A673 (cell line): ENCODE results near the gene TESK2. TPM values are rescaled to one million over a fixed set of nuclear protein-coding genes. Genes with fewer than 3 reads are reported as not detected.

Source experiments
- BruUV-seq: library from RNA; stranded (reverse); fragments of 400-500 nt; replicated peaks from 2 replicates; lab custom pipeline; 2021; lab: Mats Ljungman, UMichigan
- CTCF ChIA-PET: fragments of 300-600 bp; sonication (Branson Sonifier 250); formaldehyde crosslinking; loops from one replicate; lab custom pipeline; 2022; ENCODE audit warnings: antibody characterized with exemption; lab: Charles Lee
- POLR2A ChIA-PET: fragments of 300-600 bp; sonication (Branson Sonifier 250); formaldehyde crosslinking; loops from one replicate; lab custom pipeline; 2022; ENCODE audit warnings: antibody characterized with exemption; ENCODE audit not compliant: low non-redundant PET; lab: Charles Lee
- DNase-seq: peaks from one replicate; pipeline ENCODE4 v3.0.0-alpha.2; 2015; ENCODE audit warnings: low spot score
- H3K27ac ChIP-seq: fragments of 200-600 bp; sonication (generic); 2 replicates; pipeline ENCODE4 v1.5.1; 2016; ENCODE audit warnings: mixed run types, low read depth, mild to moderate bottlenecking, mixed read lengths, antibody characterized with exemption, low read length; ENCODE audit not compliant: poor library complexity, severe bottlenecking
- H3K27me3 ChIP-seq: fragments of 200-600 bp; sonication (generic); replicated peaks from 2 replicates; pipeline ENCODE4 v1.6.1; 2017; ENCODE audit warnings: mixed run types, low read depth, mild to moderate bottlenecking, mixed read lengths, antibody characterized with exemption, low read length; ENCODE audit not compliant: insufficient read depth, poor library complexity
- H3K36me3 ChIP-seq: fragments of 200-600 bp; sonication (generic); 2 replicates; pipeline ENCODE4 v1.6.1; 2016; ENCODE audit warnings: mixed run types, mild to moderate bottlenecking, mixed read lengths, antibody characterized with exemption, low read length; ENCODE audit not compliant: insufficient read depth, poor library complexity, severe bottlenecking
- H3K4me1 ChIP-seq: fragments of 200-600 bp; sonication (generic); 2 replicates; pipeline ENCODE4 v1.6.1; 2017; ENCODE audit warnings: mixed run types, mild to moderate bottlenecking, mixed read lengths, antibody characterized with exemption, low read length; ENCODE audit not compliant: insufficient read depth, poor library complexity, severe bottlenecking
- H3K4me3 ChIP-seq: fragments of 200-600 bp; sonication (generic); 2 replicates; pipeline ENCODE4 v1.5.1; 2016; ENCODE audit warnings: low read depth, mixed run types, mild to moderate bottlenecking, mixed read lengths, low read length; ENCODE audit not compliant: poor library complexity, severe bottlenecking
- H3K9me3 ChIP-seq: fragments of 200-600 bp; sonication (generic); 2 replicates; pipeline ENCODE4 v1.6.1; 2016; ENCODE audit warnings: mixed run types, low read depth, mild to moderate bottlenecking, mixed read lengths, antibody characterized with exemption, low read length; ENCODE audit not compliant: poor library complexity, severe bottlenecking
- CTCF ChIP-seq: fragments of 300-800, 200-600 bp; sonication (generic); conservative IDR thresholded peaks from 2 replicates; pipeline ENCODE4 v1.5.1; 2017; ENCODE audit warnings: low read depth, mild to moderate bottlenecking, antibody characterized with exemption, low read length, moderate library complexity, mixed read lengths
- EZH2 ChIP-seq: fragments of 200-600 bp; sonication (generic); IDR thresholded peaks from 2 replicates; pipeline ENCODE4 v1.6.1; 2017; ENCODE audit warnings: borderline replicate concordance, low read depth, mild to moderate bottlenecking, mixed read lengths, antibody characterized with exemption, low read length; ENCODE audit not compliant: poor library complexity, severe bottlenecking
- intact Hi-C: fragments of 100-400 bp; cut with micrococcal nuclease; formaldehyde crosslinking; loops from one replicate; pipeline ENCODE4 v1.10.0; 2022; ENCODE audit not compliant: unreplicated experiment
- total RNA-seq: library from RNA; stranded (reverse); gene quantifications from 2 replicates; pipeline ENCODE4 v1.2.3, GENCODE V29; 2021

TESK2 gene
- total RNA-seq, 1 experiment from 2014 or later, result 0.75 TPM

GRCh38 chr1:45395582-45395981 is 95.4 kb downstream of the TESK2 start:
- ChIA-PET POLR2A (no interaction called here), CTCF (no interaction called here)
- no TSS peak for BruUV-seq
- TF ChIP-seq CTCF (no peak), EZH2 (no peak)
- no peak for DNase-seq
- no peaks in the 10 kb centered on the region for H3K36me3 ChIP-seq
- no peak overlapping the region for H3K4me3 ChIP-seq
- intact Hi-C loops, result no loop called here
- no peak overlapping the region for H3K27ac ChIP-seq
- no peaks in the 10 kb centered on the region for H3K4me1 ChIP-seq
- H3K9me3 ChIP-seq, result no peaks in the 10 kb centered on the region
- H3K27me3 ChIP-seq, result no peaks in the 10 kb centered on the region

GRCh38 chr1:45395051-45395450 is 95.9 kb downstream of the TESK2 start:
- DNase-seq, result no peak
- Histone ChIP-seq H3K36me3 (no peaks in the 10 kb centered on the region), H3K4me1 (no peaks in the 10 kb centered on the region), H3K4me3 (no peak overlapping the region), H3K9me3 (no peaks in the 10 kb centered on the region), H3K27me3 (no peaks in the 10 kb centered on the region), H3K27ac (no peak overlapping the region)
- ChIA-PET CTCF (interaction anchor here (0.7 kb wide), 1 partner anchor 376 kb away, joined by 15 read pairs; no protein-coding TSS in a partner anchor), POLR2A (no interaction called here)
- intact Hi-C loops, result no loop called here
- BruUV-seq, result no TSS peak
- TF ChIP-seq EZH2 (no peak), CTCF (no peak)

- no TSS peak for BruUV-seq
- intact Hi-C loops, result no loop called here
These were observed 96.6 kb downstream of the TESK2 start for GRCh38 chr1:45394342-45394741.

More at GRCh38 chr1:45394342-45394741, 96.6 kb downstream of the TESK2 start:
- Histone ChIP-seq H3K4me3 (no peak overlapping the region), H3K9me3 (no peaks in the 10 kb centered on the region), H3K36me3 (no peaks in the 10 kb centered on the region), H3K27ac (no peak overlapping the region), H3K27me3 (no peaks in the 10 kb centered on the region), H3K4me1 (no peaks in the 10 kb centered on the region)
- no peak for DNase-seq
- ChIA-PET POLR2A (no interaction called here), CTCF (interaction anchor here (0.7 kb wide), 1 partner anchor 376 kb away, joined by 15 read pairs; no protein-coding TSS in a partner anchor)
- TF ChIP-seq EZH2, result no peak
- no peak for TF ChIP-seq CTCF
